PC-9 (cell line): ENCODE results near the gene EEF1AKMT3. TPM values are rescaled to one million over a fixed set of nuclear protein-coding genes. Genes with fewer than 3 reads are reported as not detected.

Source experiments
- BruUV-seq: library from RNA; stranded (reverse); fragments of 400-500 nt; replicated peaks from 2 replicates; lab custom pipeline; 2021; lab: Mats Ljungman, UMichigan
- CTCF ChIA-PET: fragments of 300-600 bp; sonication (Branson Sonifier 250); formaldehyde crosslinking; loops from one replicate; lab custom pipeline; 2022; ENCODE audit warnings: antibody characterized with exemption; lab: Charles Lee
- POLR2A ChIA-PET: fragments of 300-600 bp; sonication (Branson Sonifier 250); formaldehyde crosslinking; loops from one replicate; lab custom pipeline; 2022; ENCODE audit warnings: antibody characterized with exemption; ENCODE audit not compliant: unreplicated experiment; lab: Charles Lee
- DNase-seq, 2 experiments: peaks; one replicate each; pipeline versions ENCODE4 v3.0.0 to v3.0.0-alpha.2; 2015 to 2022; ENCODE audit warnings: mixed read lengths in 1 of 2
- H2AFZ ChIP-seq: fragments of 200-600 bp; sonication (generic); 2 replicates; pipeline ENCODE4 v1.8.1; 2017; ENCODE audit warnings: antibody characterized with exemption
- H3F3A ChIP-seq: fragments of 200-600 bp; sonication (generic); 2 replicates; pipeline ENCODE4 v1.8.1; 2017; ENCODE audit warnings: antibody characterized with exemption, mild to moderate bottlenecking, low read depth; ENCODE audit not compliant: insufficient read depth
- H3K27ac ChIP-seq: fragments of 200-600 bp; sonication (generic); 2 replicates; pipeline ENCODE4 v1.6.1; 2016; ENCODE audit warnings: mixed run types
- H3K27me3 ChIP-seq: fragments of 200-600 bp; sonication (generic); 2 replicates; pipeline ENCODE4 v1.6.1; 2016; ENCODE audit warnings: low read depth, mixed run types; ENCODE audit not compliant: insufficient read depth
- H3K36me3 ChIP-seq: fragments of 200-600 bp; sonication (generic); 2 replicates; pipeline ENCODE4 v1.6.1; 2016; ENCODE audit warnings: low read depth, mixed run types
- H3K4me1 ChIP-seq: fragments of 200-600 bp; sonication (generic); replicated peaks from 2 replicates; pipeline ENCODE4 v1.6.1; 2016; ENCODE audit warnings: mixed run types; ENCODE audit not compliant: insufficient read depth
- H3K4me2 ChIP-seq: fragments of 200-600 bp; sonication (generic); 2 replicates; pipeline ENCODE4 v1.6.1; 2017; ENCODE audit warnings: mixed run types
- H3K4me3 ChIP-seq: fragments of 200-600 bp; sonication (generic); 2 replicates; pipeline ENCODE4 v1.6.1; 2016; ENCODE audit warnings: mixed run types
- H3K79me2 ChIP-seq: fragments of 200-600 bp; sonication (generic); 2 replicates; pipeline ENCODE4 v1.6.1; 2017; ENCODE audit warnings: low read depth, mixed run types
- H3K9me2 ChIP-seq: fragments of 200-600 bp; sonication (generic); 2 replicates; pipeline ENCODE4 v1.8.1; 2017; ENCODE audit warnings: mild to moderate bottlenecking; ENCODE audit not compliant: insufficient read depth
- H3K9me3 ChIP-seq: fragments of 200-600 bp; sonication (generic); 2 replicates; pipeline ENCODE4 v1.8.1; 2016; ENCODE audit warnings: low read depth; ENCODE audit not compliant: insufficient read depth
- H4K20me1 ChIP-seq: fragments of 200-600 bp; sonication (generic); 2 replicates; pipeline ENCODE4 v1.8.1; 2017; ENCODE audit not compliant: insufficient read depth
- EZH2 ChIP-seq: fragments of 200-600 bp; sonication (generic); IDR thresholded peaks from 2 replicates; pipeline ENCODE4 v1.8.0; 2017; ENCODE audit warnings: antibody characterized with exemption, low read depth
- intact Hi-C: fragments of 100-400 bp; cut with micrococcal nuclease; formaldehyde crosslinking; loops from one replicate; pipeline ENCODE4 v1.10.0; 2022; ENCODE audit not compliant: unreplicated experiment
- total RNA-seq: library from RNA; stranded (reverse); gene quantifications from 2 replicates; pipeline ENCODE4 v1.2.3, GENCODE V29; 2021
- TF ChIP-seq, protein P1 (sequence below): fragments of 200-600 bp; sonication (generic); conservative IDR thresholded peaks from 2 replicates; pipeline ENCODE4 v1.6.1; 2017; ENCODE audit warnings: mixed run types, antibody characterized with exemption, mild to moderate bottlenecking, moderate library complexity

EEF1AKMT3 gene
- total RNA-seq, 1 experiment from 2014 or later: 13.1 TPM

DNA sequence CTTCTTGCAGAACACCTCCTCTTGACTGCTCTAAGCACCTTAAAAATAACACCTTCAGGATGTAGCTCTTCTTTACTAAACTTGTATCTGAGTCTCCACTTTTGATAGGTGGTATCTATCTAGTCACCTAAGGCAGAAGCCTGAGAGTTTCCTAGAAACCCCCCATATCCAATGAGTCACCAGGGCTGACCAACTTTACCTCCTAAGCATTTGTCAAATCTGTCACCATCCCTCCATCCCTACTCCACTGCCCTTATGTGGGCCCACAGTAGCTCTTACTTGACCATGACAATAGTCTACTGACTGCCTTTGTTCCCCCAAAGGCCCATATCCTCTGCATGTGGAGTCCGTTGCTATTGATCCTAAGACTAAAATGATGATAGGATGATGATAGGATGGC is 30.2 kb downstream of the EEF1AKMT3 start:
- intact Hi-C loops: loop anchor here (1.0 kb wide), 1 partner anchor 103 kb away; no protein-coding TSS in a partner anchor
- no TSS peak for BruUV-seq
- ChIA-PET CTCF (no interaction called here), POLR2A (no interaction called here)
- Histone ChIP-seq H3K27me3 (no peaks in the 10 kb centered on the region), H4K20me1 (no peaks in the 10 kb centered on the region), H3F3A (no peaks in the 10 kb centered on the region), H3K9me2 (no peaks in the 10 kb centered on the region), H3K4me2 (no peak overlapping the region), H3K9me3 (no peaks in the 10 kb centered on the region), H3K36me3 (peaks cover 5% of the 10 kb centered on the region; the same call in 1 of the 2 replicates), H3K79me2 (no peaks in the 10 kb centered on the region), H3K27ac (no peak overlapping the region), H3K4me3 (no peak overlapping the region), H2AFZ (no peak overlapping the region), H3K4me1 (no peaks in the 10 kb centered on the region)
- DNase-seq: no peak
- TF ChIP-seq, protein P1, sequence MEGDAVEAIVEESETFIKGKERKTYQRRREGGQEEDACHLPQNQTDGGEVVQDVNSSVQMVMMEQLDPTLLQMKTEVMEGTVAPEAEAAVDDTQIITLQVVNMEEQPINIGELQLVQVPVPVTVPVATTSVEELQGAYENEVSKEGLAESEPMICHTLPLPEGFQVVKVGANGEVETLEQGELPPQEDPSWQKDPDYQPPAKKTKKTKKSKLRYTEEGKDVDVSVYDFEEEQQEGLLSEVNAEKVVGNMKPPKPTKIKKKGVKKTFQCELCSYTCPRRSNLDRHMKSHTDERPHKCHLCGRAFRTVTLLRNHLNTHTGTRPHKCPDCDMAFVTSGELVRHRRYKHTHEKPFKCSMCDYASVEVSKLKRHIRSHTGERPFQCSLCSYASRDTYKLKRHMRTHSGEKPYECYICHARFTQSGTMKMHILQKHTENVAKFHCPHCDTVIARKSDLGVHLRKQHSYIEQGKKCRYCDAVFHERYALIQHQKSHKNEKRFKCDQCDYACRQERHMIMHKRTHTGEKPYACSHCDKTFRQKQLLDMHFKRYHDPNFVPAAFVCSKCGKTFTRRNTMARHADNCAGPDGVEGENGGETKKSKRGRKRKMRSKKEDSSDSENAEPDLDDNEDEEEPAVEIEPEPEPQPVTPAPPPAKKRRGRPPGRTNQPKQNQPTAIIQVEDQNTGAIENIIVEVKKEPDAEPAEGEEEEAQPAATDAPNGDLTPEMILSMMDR: no peak
- no peak for TF ChIP-seq EZH2

DNA sequence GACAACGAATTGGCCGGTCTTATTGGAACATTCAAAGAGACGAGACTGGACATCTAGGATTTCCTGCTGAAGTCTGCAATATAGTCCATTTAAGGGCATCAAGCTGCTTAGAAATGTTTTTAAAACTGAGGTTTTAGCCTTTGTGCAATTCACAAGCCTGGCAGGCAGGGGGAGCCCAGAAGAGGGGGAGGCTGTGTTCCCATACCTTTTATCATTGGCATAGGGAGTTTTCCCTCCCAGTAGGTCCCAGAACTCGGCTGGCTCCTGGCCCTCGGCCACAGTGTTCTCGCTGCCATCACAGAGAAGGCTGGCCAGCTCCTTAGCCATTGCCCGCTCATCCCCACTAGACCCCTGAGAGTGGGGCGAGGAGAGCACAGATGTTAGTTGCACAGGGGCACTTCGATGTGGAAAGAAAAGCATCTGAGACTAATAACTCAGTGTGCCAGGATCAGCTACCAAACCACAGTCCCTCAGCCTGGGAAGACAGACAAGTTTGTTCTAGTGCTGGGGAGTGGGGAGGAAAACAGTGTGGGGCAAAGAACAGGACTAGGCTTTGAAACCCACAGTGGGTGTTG is 31.0 kb downstream of the EEF1AKMT3 start:
- TF ChIP-seq, protein P1: peak; percentile 83
- TF ChIP-seq EZH2: no peak
- no peaks in the 10 kb centered on the region for H4K20me1 ChIP-seq
- no peaks in the 10 kb centered on the region for H3K9me3 ChIP-seq
- no peaks in the 10 kb centered on the region for H3F3A ChIP-seq
- H3K9me2 ChIP-seq: no peaks in the 10 kb centered on the region
- BruUV-seq: no TSS peak
- H3K4me1 ChIP-seq: no peaks in the 10 kb centered on the region
- H3K27me3 ChIP-seq: no peaks in the 10 kb centered on the region
- H3K4me3 ChIP-seq: no peak overlapping the region
- H3K36me3 ChIP-seq: no peaks in the 10 kb centered on the region
- no peak overlapping the region for H2AFZ ChIP-seq
- POLR2A ChIA-PET: interaction anchor here (0.6 kb wide), 1 partner anchor 329 kb away, joined by 3 read pairs; no protein-coding TSS in a partner anchor
- no peaks in the 10 kb centered on the region for H3K79me2 ChIP-seq
- H3K4me2 ChIP-seq: no peak overlapping the region
- DNase-seq: peak in 1 of 2 experiments; percentile 24
- CTCF ChIA-PET: no interaction called here
- intact Hi-C loops: loop anchor here (1.0 kb wide), 1 partner anchor 102 kb away; no protein-coding TSS in a partner anchor
- no peak overlapping the region for H3K27ac ChIP-seq

DNA sequence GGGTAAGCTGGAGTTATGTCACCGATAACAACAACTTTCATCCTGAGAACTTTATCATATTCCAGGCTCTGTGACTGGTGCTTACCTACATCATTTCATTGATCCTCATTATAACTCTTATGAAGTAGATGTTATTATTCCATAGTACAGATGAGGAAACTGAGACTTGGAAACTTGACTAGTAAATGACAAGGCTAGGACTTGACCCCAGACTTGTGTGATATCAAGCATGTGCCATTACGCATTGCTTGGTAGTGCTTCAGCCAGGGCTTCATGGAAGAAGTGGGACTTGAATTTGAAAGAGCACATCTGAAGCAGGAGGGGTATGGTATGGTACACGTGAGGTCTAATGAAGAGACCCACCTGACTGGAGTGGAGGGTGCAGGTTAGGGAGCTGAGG is 34.3 kb downstream of the EEF1AKMT3 start:
- no peak overlapping the region for H3K27ac ChIP-seq
- no peaks in the 10 kb centered on the region for H4K20me1 ChIP-seq
- no TSS peak for BruUV-seq
- H3K9me3 ChIP-seq: no peaks in the 10 kb centered on the region
- no peaks in the 10 kb centered on the region for H3K79me2 ChIP-seq
- H3K4me2 ChIP-seq: no peak overlapping the region
- TF ChIP-seq, protein P1: no peak
- no peak for TF ChIP-seq EZH2
- H3K27me3 ChIP-seq: no peaks in the 10 kb centered on the region
- ChIA-PET POLR2A (no interaction called here), CTCF (no interaction called here)
- H3F3A ChIP-seq: no peaks in the 10 kb centered on the region
- intact Hi-C loops: no loop called here
- DNase-seq: no peak
- no peaks in the 10 kb centered on the region for H3K9me2 ChIP-seq
- H3K4me1 ChIP-seq: peaks cover 10% of the 10 kb centered on the region; the same call in 1 of the 2 replicates
- no peak overlapping the region for H2AFZ ChIP-seq
- H3K36me3 ChIP-seq: no peaks in the 10 kb centered on the region
- H3K4me3 ChIP-seq: no peak overlapping the region
